GM12864 (cell line): ENCODE measurements around the gene ATAD1.
"Not testable (repeated sequence)": the region's sequence is repeated elsewhere in the genome, so short reads cannot be mapped to it uniquely, and the experiment has no call there.

Experiments
- DNase-seq: peaks from one replicate; pipeline ENCODE4 v3.0.0-alpha.2; 2011; ENCODE audit warnings: low read depth
- H3K4me3 ChIP-seq: 2 replicates; pipeline ENCODE4 v1.5.1; 2011; ENCODE audit warnings: mild to moderate bottlenecking, low read depth, low read length, control low read depth
- CTCF ChIP-seq: IDR thresholded peaks from 2 replicates; pipeline ENCODE4 v1.5.1; 2011; ENCODE audit warnings: low read depth, mild to moderate bottlenecking, moderate library complexity, low read length, control low read depth, inconsistent platforms; ENCODE audit errors: missing control alignments

The ATAD1 gene

GRCh38 chr10:87817609-87818504 lies at the start of gene ATAD1:
TSS of gene ATAD1 (minus strand) at chr10:87818226. CDS start at chr10:87814599, 3,627 bp downstream.
- TF ChIP-seq CTCF = peak; percentile 15
- peak; percentile 78 for DNase-seq

GRCh38 chr10:87867453-87867852 lies 49.4 kb upstream of the ATAD1 start:
- H3K4me3 ChIP-seq = peak overlapping the region; percentile 98
- TF ChIP-seq CTCF = no peak
- no peak for DNase-seq

More at GRCh38 chr10:87817609-87818504, at the start of gene ATAD1:
- H3K4me3 ChIP-seq = peak within 1 kb of the TSS; percentile 67

GRCh38 chr10:87866412-87866974 lies 48.5 kb upstream of the ATAD1 start:
- no peak for TF ChIP-seq CTCF
- DNase-seq = no peak
- H3K4me3 ChIP-seq = peak overlapping the region; percentile 98

GRCh38 chr10:87865241-87865881 lies 47.3 kb upstream of the ATAD1 start:
- no peak for DNase-seq
- peak overlapping the region; percentile 98 for H3K4me3 ChIP-seq
- no peak for TF ChIP-seq CTCF

GRCh38 chr10:87864496-87865059 lies 46.6 kb upstream of the ATAD1 start:
- H3K4me3 ChIP-seq = peak overlapping the region; percentile 98
- DNase-seq = no peak
- TF ChIP-seq CTCF = no peak

- H3K4me3 ChIP-seq = peak overlapping the region; percentile 98
- DNase-seq = not testable (repeated sequence)
Observed at GRCh38 chr10:87863951-87864495, 46.0 kb upstream of the ATAD1 start.
